Measurements from ENCODE around the gene KCNT2. TPM values are rescaled to one million over a fixed set of nuclear protein-coding genes. Genes with fewer than 3 reads are reported as not detected.

Gene KCNT2
- polyA plus RNA-seq, 6 donors from 2014 or later: not detected

DNA sequence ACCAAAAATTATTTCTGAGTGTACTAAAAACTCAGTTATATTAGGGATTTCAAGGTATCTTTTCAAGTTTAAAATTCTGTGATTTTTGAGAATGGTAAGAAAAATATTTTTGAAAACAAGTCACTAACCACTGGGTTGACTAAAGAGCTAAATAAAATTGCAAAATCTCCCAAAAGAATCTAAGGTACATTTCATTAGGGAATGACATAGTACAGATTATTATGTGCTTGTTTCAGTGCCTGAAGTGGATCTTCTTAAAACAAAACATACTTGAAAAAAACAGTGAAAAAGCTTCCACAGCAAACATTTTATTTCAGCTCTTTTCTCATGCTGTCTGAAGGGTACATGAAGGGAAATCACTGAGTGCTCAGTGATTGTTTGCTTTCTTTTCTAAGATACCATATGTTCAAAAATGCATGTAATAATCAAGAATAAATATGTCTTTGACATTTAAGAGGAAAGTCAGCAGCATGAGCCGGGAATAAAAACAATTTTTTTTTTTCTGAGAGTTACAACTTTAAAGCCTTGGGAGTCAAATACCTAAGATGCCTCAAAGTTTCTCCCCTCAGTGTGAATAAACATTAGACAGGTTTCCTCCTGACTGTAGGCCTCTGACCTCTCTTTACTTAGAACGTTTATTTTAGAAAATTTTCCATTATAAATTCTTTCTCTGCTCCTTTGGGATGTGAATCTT, 200.7 kb downstream of the KCNT2 start:
- no peak for DNase-seq
- no peaks in the 10 kb centered on the region for H3K36me3 Mint-ChIP-seq
- no peak overlapping the region for H3K4me3 Mint-ChIP-seq
- H3K27ac Mint-ChIP-seq: no peak overlapping the region
- H3K27me3 Mint-ChIP-seq: no peaks in the 10 kb centered on the region
- no peaks in the 10 kb centered on the region for H3K4me1 Mint-ChIP-seq
- H3K9me3 Mint-ChIP-seq: peaks cover 0 to 5% (median 0%) of the 10 kb centered on the region in 7 donors
- no peak for ATAC-seq (ENCODE audit: low read depth in 2 of 2)

DNA sequence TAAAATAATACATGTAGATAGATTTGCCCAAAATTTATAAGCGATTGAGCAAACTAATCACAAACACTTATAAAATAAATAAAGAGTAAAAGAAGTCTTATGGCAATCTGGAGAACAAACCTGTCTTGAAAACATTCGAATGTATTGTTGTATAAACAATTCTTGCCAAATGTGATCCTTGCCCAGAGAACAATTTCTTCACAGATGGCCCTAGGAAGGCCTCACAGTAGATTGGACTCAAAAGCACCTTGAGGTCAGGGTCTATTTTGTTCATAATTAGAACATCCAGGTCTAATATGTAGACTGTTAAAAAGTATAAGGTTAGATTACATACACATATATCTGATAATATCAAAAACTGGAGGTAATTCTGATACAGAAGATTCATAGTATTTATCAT, 202.4 kb downstream of the KCNT2 start:
- H3K4me1 Mint-ChIP-seq: no peaks in the 10 kb centered on the region
- H3K36me3 Mint-ChIP-seq: no peaks in the 10 kb centered on the region
- H3K27me3 Mint-ChIP-seq: no peaks in the 10 kb centered on the region
- no peak overlapping the region for H3K27ac Mint-ChIP-seq
- no peak overlapping the region for H3K4me3 Mint-ChIP-seq
- peaks cover 0 to 4% (median 0%) of the 10 kb centered on the region in 7 donors for H3K9me3 Mint-ChIP-seq
- ATAC-seq (ENCODE audit: low read depth in 2 of 2) (no peak), DNase-seq (no peak)

GRCh38 chr1:196403803-196404690, 204.2 kb downstream of the KCNT2 start:
- DNase-seq (no peak), ATAC-seq (ENCODE audit: low read depth in 2 of 2) (no peak)
- Mint-ChIP-seq H3K27ac (peak overlapping the region in 1 of 6 donors; percentile 7), H3K9me3 (peaks cover 0 to 2% (median 0%) of the 10 kb centered on the region in 7 donors), H3K4me3 (no peak overlapping the region), H3K36me3 (no peaks in the 10 kb centered on the region), H3K4me1 (no peaks in the 10 kb centered on the region), H3K27me3 (no peaks in the 10 kb centered on the region)

GRCh38 chr1:196401891-196402290, 206.3 kb downstream of the KCNT2 start:
- ATAC-seq (ENCODE audit: low read depth in 2 of 2): no peak
- Mint-ChIP-seq H3K4me3 (no peak overlapping the region), H3K27ac (no peak overlapping the region), H3K36me3 (no peaks in the 10 kb centered on the region), H3K9me3 (peaks cover 0 to 2% (median 0%) of the 10 kb centered on the region in 7 donors), H3K27me3 (no peaks in the 10 kb centered on the region), H3K4me1 (no peaks in the 10 kb centered on the region)
- DNase-seq: no peak

GRCh38 chr1:196401452-196401833, 206.8 kb downstream of the KCNT2 start:
- Mint-ChIP-seq H3K9me3 (peaks cover 0 to 2% (median 0%) of the 10 kb centered on the region in 7 donors), H3K4me3 (no peak overlapping the region), H3K36me3 (no peaks in the 10 kb centered on the region), H3K4me1 (no peaks in the 10 kb centered on the region), H3K27ac (no peak overlapping the region), H3K27me3 (no peaks in the 10 kb centered on the region)
- no peak for DNase-seq
- ATAC-seq (ENCODE audit: low read depth in 2 of 2): no peak

DNA sequence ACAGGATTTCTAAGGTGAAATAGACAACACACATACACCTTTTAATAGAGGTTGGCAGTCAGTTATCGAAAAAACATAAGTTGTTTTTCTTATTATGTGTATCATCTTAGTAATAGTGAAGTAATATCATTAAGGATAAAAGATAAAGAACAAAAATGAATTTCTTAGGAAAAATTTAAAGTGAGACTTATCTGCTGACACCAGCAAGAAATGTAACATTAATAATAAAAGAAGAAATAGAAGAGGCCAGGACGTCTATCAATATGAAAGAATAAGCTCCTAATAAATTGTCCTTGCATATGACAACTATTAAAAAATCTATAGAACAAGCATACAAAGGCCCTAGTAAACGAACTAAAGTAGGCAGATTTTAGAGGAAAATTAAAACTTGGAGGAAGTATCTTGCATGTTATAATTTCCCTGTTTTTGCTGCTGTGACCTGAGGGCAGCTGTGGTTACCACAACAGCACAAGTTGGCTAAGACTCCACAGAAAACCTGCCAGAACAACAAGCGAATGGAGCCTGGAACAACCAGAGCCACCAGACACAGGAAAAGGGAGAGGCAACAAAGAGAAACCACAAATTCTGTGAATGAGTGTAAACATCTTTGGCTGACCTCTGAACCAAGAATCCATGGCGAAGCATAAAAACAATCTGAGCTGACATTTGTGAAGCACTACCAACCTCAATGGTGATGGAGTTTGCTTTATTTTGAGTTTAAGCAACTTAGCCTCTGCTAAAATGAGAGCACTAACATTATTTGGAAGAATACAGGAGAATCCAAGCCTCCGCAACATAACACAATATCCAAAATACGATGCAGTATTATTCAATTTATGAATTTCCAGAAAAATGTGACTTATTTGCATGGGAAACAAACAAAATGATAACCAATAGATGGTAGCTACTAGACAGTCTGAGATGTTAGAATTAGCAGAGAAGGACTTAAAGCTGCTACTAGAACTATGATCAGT, 207.5 kb downstream of the KCNT2 start:
- H3K27ac Mint-ChIP-seq: no peak overlapping the region
- DNase-seq (no peak), ATAC-seq (ENCODE audit: low read depth in 2 of 2) (no peak)
- H3K27me3 Mint-ChIP-seq: no peaks in the 10 kb centered on the region
- peaks cover 0 to 2% (median 0%) of the 10 kb centered on the region in 7 donors for H3K9me3 Mint-ChIP-seq
- H3K4me3 Mint-ChIP-seq: no peak overlapping the region
- no peaks in the 10 kb centered on the region for H3K36me3 Mint-ChIP-seq
- no peaks in the 10 kb centered on the region for H3K4me1 Mint-ChIP-seq

GRCh38 chr1:196399713-196400112, 208.5 kb downstream of the KCNT2 start:
- Mint-ChIP-seq H3K4me3 (no peak overlapping the region), H3K9me3 (peaks cover 0 to 2% (median 0%) of the 10 kb centered on the region in 7 donors), H3K27me3 (no peaks in the 10 kb centered on the region), H3K36me3 (no peaks in the 10 kb centered on the region), H3K27ac (no peak overlapping the region), H3K4me1 (no peaks in the 10 kb centered on the region)
- DNase-seq: no peak
- no peak for ATAC-seq (ENCODE audit: low read depth in 2 of 2)

- H3K4me3 Mint-ChIP-seq: no peak overlapping the region
- ATAC-seq (ENCODE audit: low read depth in 2 of 2) (no peak), DNase-seq (no peak)
- H3K36me3 Mint-ChIP-seq: no peaks in the 10 kb centered on the region
- H3K27ac Mint-ChIP-seq: no peak overlapping the region
- no peaks in the 10 kb centered on the region for H3K9me3 Mint-ChIP-seq
- no peaks in the 10 kb centered on the region for H3K4me1 Mint-ChIP-seq
- peaks cover 0 to 4% (median 0%) of the 10 kb centered on the region in 3 donors for H3K27me3 Mint-ChIP-seq
Observed at GRCh38 chr1:196393742-196394141, 214.5 kb downstream of the KCNT2 start.

GRCh38 chr1:196393282-196393681, 215.0 kb downstream of the KCNT2 start:
- Mint-ChIP-seq H3K4me1 (no peaks in the 10 kb centered on the region), H3K9me3 (no peaks in the 10 kb centered on the region), H3K36me3 (no peaks in the 10 kb centered on the region), H3K27ac (no peak overlapping the region), H3K4me3 (no peak overlapping the region), H3K27me3 (peaks cover 0 to 4% (median 0%) of the 10 kb centered on the region in 3 donors)
- no peak for DNase-seq
- no peak for ATAC-seq (ENCODE audit: low read depth in 2 of 2)

GRCh38 chr1:196387766-196388165, 220.5 kb downstream of the KCNT2 start:
- ATAC-seq (ENCODE audit: low read depth in 2 of 2) (no peak), DNase-seq (no peak)
- Mint-ChIP-seq H3K4me3 (no peak overlapping the region), H3K27me3 (peaks cover 0 to 4% (median 0%) of the 10 kb centered on the region in 3 donors), H3K27ac (no peak overlapping the region), H3K4me1 (no peaks in the 10 kb centered on the region), H3K9me3 (peaks cover 0 to 2% (median 0%) of the 10 kb centered on the region in 7 donors), H3K36me3 (no peaks in the 10 kb centered on the region)

DNA sequence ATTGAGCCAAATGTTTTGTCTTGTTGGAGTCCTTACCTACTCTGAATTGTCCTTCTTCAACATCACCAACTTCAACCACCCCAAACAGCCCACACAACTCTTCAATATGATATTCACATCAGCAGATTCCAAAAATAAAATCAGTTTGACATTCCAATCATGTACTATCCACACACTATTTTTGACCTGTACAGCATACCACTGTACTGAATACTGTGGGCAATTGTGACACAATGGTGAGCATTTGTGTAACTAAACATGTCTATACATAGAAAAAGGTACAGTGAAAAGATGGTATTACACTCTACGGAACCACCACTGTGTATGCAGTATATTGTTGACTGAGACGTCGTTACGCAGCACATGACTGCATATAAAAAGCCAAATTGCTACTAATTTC, 223.1 kb downstream of the KCNT2 start:
- Mint-ChIP-seq H3K36me3 (no peaks in the 10 kb centered on the region), H3K9me3 (peaks cover 0 to 2% (median 0%) of the 10 kb centered on the region in 7 donors), H3K27ac (no peak overlapping the region), H3K27me3 (no peaks in the 10 kb centered on the region), H3K4me1 (no peaks in the 10 kb centered on the region), H3K4me3 (no peak overlapping the region)
- DNase-seq: no peak
- no peak for ATAC-seq (ENCODE audit: low read depth in 2 of 2)

GRCh38 chr1:196382383-196382782, 225.9 kb downstream of the KCNT2 start:
- H3K27me3 Mint-ChIP-seq: no peaks in the 10 kb centered on the region
- no peak overlapping the region for H3K4me3 Mint-ChIP-seq
- H3K27ac Mint-ChIP-seq: no peak overlapping the region
- peaks cover 0 to 1% (median 0%) of the 10 kb centered on the region in 7 donors for H3K9me3 Mint-ChIP-seq
- H3K36me3 Mint-ChIP-seq: no peaks in the 10 kb centered on the region
- DNase-seq (no peak), ATAC-seq (ENCODE audit: low read depth in 2 of 2) (no peak)
- H3K4me1 Mint-ChIP-seq: no peaks in the 10 kb centered on the region

DNA sequence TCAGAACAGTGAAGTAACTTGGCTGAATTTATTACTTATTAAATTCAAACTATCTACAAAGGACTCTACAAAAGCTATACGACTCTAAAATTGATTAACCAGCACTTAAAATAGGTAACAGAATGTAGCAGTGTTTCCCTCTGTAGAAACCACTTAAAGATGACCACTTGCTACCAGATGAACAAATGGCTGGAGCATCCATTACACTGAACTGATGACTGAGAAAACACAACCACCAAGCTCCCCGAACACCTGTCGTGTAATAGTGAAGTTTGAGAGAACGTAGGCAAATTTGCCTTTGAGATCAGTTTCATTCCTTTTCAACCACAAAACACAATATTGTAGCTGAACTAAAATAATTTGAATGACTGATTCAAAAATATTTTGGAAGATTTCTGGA, 226.7 kb downstream of the KCNT2 start:
- ATAC-seq (ENCODE audit: low read depth in 2 of 2) (no peak), DNase-seq (no peak)
- no peaks in the 10 kb centered on the region for H3K36me3 Mint-ChIP-seq
- H3K4me1 Mint-ChIP-seq: no peaks in the 10 kb centered on the region
- H3K27me3 Mint-ChIP-seq: no peaks in the 10 kb centered on the region
- no peak overlapping the region for H3K27ac Mint-ChIP-seq
- H3K9me3 Mint-ChIP-seq: no peaks in the 10 kb centered on the region
- H3K4me3 Mint-ChIP-seq: no peak overlapping the region
